ENCODE results near the gene TOMM6. TPM values are rescaled to one million over a fixed set of nuclear protein-coding genes. Genes with fewer than 3 reads are reported as not detected.

Gene TOMM6
- total and polyA plus RNA-seq, 3 donors from 2014 or later: 168 to 233 (median 172) TPM

DNA sequence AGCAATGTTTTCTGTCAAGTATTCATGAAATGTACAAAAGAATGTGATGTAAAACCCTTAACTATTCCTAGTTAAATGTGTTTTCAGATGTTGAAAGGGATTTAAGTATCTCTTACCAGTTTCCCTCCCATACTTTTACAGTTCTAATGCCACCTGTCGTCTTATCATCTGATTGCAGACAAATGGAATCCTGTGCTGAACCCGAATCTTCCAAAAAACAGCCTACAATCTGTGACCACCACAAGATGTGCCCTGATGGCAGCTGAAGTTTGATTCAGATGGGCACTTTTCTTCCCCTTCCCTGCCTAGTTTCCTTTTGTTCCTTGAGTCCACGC is 1.9 kb downstream of the TOMM6 start:
- Histone ChIP-seq H3K36me3 (ENCODE audit: low read depth, missing control alignments) (no peaks in the 10 kb centered on the region), H3K27ac (no peak overlapping the region), H3K9me3 (no peaks in the 10 kb centered on the region), H3K4me3 (no peak overlapping the region), H3K27me3 (no peaks in the 10 kb centered on the region), H3K4me1 (peaks cover 8% of the 10 kb centered on the region)
- DNase-seq: no peak
- TF ChIP-seq POLR2A (IDR thresholded peaks at IDR 0.05): no peak
- TF ChIP-seq, protein P1, sequence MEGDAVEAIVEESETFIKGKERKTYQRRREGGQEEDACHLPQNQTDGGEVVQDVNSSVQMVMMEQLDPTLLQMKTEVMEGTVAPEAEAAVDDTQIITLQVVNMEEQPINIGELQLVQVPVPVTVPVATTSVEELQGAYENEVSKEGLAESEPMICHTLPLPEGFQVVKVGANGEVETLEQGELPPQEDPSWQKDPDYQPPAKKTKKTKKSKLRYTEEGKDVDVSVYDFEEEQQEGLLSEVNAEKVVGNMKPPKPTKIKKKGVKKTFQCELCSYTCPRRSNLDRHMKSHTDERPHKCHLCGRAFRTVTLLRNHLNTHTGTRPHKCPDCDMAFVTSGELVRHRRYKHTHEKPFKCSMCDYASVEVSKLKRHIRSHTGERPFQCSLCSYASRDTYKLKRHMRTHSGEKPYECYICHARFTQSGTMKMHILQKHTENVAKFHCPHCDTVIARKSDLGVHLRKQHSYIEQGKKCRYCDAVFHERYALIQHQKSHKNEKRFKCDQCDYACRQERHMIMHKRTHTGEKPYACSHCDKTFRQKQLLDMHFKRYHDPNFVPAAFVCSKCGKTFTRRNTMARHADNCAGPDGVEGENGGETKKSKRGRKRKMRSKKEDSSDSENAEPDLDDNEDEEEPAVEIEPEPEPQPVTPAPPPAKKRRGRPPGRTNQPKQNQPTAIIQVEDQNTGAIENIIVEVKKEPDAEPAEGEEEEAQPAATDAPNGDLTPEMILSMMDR (IDR thresholded peaks at IDR 0.05): no peak
- intact Hi-C loops (cut with DNase I; ENCODE audit: low total_unique reads): loop anchor here (5.0 kb wide), 2 partner anchors 133 to 258 kb away; partner anchors contain the start of genes BYSL and MED20
- WGBS, 2 donors: 55 to 68% methylated on average over 3 of the region's 3 CpGs

DNA sequence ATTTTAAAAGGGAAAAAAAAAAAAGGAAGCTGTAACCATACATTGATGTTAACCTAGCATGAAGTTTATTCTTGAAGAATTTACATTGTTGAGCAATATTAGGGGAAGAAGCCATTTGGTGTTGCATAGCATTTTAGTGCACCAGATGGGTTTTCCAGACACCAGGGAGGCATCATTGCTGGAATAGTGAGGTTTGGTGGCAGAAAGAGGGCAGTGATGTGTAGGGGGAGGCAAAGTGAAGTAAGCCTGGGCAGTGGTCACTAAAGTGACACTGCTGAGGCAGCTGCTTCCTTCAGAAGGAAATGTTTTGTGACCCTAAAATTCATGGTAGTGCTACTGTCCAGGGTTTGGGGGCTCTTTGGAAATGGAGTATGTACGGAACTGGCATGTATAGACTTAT is 2.6 kb downstream of the TOMM6 start:
- H3K36me3 ChIP-seq (ENCODE audit: low read depth, missing control alignments): no peaks in the 10 kb centered on the region
- 100% methylated on average over 1 of the region's 1 CpG for WGBS, 2 donors

DNA sequence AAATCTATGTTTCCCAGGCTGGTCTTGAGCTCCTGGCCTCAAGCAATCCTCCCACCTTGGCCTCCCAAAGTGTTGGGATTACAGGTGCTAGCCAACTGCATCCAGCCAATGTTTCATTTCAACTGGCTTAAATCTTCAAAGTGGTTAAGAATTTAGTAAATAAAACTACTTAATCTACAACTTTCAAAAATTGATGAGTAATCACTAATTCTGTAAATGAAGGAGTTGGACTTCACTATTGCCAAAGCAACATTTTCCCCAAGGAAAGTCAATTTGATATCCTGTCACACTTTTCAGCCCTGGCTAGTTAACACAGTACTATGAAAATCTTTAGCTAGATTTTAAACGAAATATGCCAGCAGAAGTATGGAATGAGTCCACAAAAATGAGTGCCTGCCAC is 3.8 kb downstream of the TOMM6 start:
- Histone ChIP-seq H3K9me3 (no peaks in the 10 kb centered on the region), H3K27ac (no peak overlapping the region), H3K4me3 (no peak overlapping the region), H3K4me1 (peaks cover 3% of the 10 kb centered on the region), H3K36me3 (ENCODE audit: low read depth, missing control alignments) (no peaks in the 10 kb centered on the region), H3K27me3 (no peaks in the 10 kb centered on the region)
- intact Hi-C loops (cut with DNase I; ENCODE audit: low total_unique reads): no loop called here
- 56 to 78% methylated on average over 1 of the region's 1 CpG for WGBS, 2 donors
- TF ChIP-seq POLR2A (IDR thresholded peaks at IDR 0.05): no peak
- TF ChIP-seq, protein P1 (IDR thresholded peaks at IDR 0.05): no peak
- no peak for DNase-seq

More for the DNA sequence above, 2.6 kb downstream of the TOMM6 start:
- Histone ChIP-seq H3K27me3 (no peaks in the 10 kb centered on the region), H3K27ac (no peak overlapping the region), H3K4me1 (peaks cover 8% of the 10 kb centered on the region), H3K9me3 (no peaks in the 10 kb centered on the region), H3K4me3 (no peak overlapping the region)
- TF ChIP-seq POLR2A (IDR thresholded peaks at IDR 0.05): no peak
- TF ChIP-seq, protein P1 (IDR thresholded peaks at IDR 0.05): no peak
- no peak for DNase-seq
- intact Hi-C loops (cut with DNase I; ENCODE audit: low total_unique reads): no loop called here

DNA sequence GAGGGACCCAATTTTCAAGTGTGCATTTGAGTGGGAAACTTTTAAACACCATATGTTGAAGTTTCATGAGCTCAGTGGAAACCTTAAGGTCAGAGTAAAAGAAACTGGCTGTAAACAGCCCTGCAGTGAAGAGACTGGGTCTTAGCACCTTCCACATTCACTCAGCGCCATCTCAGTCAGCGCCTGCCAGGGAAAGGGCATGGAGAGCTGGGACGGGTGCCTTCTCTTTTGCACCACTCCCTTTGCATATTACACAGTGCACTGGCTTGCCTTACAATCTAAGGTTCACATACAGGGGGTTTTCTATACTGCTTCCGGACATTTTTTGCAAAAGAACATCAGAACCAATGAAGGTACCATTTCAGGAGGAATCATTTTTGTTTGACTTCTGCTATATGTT is 4.5 kb downstream of the TOMM6 start:
- no peaks in the 10 kb centered on the region for H3K36me3 ChIP-seq (ENCODE audit: low read depth, missing control alignments)
- TF ChIP-seq, protein P1 (IDR thresholded peaks at IDR 0.05): no peak
- no peak for TF ChIP-seq POLR2A (IDR thresholded peaks at IDR 0.05)
- no peak overlapping the region for H3K4me3 ChIP-seq
- no peaks in the 10 kb centered on the region for H3K27me3 ChIP-seq
- DNase-seq: no peak
- no peaks in the 10 kb centered on the region for H3K9me3 ChIP-seq
- no peak overlapping the region for H3K27ac ChIP-seq
- WGBS, 2 donors: 81 to 83% methylated on average over 4 of the region's 4 CpGs
- intact Hi-C loops (cut with DNase I; ENCODE audit: low total_unique reads): no loop called here
- peaks cover 3% of the 10 kb centered on the region for H3K4me1 ChIP-seq

DNA sequence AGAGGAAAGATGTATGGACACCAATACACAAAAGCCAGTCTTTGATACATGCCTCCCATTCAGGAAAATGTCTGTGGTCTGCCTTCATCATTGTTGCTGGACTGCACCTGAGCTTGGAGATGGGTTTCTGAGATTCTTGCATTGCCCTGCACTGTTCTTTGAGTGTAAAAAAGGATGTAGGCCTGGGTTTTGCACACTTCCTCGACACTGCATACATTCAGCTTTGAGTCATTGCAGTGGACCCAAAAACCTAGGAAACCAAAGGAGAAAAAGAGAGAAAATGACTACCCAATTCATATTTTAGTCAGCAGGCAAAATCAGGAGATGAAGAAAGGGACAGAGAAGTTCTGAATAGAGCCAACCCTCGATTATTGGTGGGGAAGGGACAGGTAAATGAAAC is 9.0 kb downstream of the TOMM6 start:
- no peak overlapping the region for H3K27ac ChIP-seq
- TF ChIP-seq, protein P1 (IDR thresholded peaks at IDR 0.05): no peak
- no peak for TF ChIP-seq POLR2A (IDR thresholded peaks at IDR 0.05)
- intact Hi-C loops (cut with DNase I; ENCODE audit: low total_unique reads): no loop called here
- H3K9me3 ChIP-seq: no peaks in the 10 kb centered on the region
- DNase-seq: no peak
- H3K27me3 ChIP-seq: no peaks in the 10 kb centered on the region
- no peak overlapping the region for H3K4me3 ChIP-seq
- WGBS, 2 donors: 83 to 94% methylated on average over 2 of the region's 2 CpGs
- no peaks in the 10 kb centered on the region for H3K4me1 ChIP-seq
- no peaks in the 10 kb centered on the region for H3K36me3 ChIP-seq (ENCODE audit: low read depth, missing control alignments)

All from testis (tissue), 3 donors.